ENCODE data around the gene PIGV.

PIGV gene

DNA sequence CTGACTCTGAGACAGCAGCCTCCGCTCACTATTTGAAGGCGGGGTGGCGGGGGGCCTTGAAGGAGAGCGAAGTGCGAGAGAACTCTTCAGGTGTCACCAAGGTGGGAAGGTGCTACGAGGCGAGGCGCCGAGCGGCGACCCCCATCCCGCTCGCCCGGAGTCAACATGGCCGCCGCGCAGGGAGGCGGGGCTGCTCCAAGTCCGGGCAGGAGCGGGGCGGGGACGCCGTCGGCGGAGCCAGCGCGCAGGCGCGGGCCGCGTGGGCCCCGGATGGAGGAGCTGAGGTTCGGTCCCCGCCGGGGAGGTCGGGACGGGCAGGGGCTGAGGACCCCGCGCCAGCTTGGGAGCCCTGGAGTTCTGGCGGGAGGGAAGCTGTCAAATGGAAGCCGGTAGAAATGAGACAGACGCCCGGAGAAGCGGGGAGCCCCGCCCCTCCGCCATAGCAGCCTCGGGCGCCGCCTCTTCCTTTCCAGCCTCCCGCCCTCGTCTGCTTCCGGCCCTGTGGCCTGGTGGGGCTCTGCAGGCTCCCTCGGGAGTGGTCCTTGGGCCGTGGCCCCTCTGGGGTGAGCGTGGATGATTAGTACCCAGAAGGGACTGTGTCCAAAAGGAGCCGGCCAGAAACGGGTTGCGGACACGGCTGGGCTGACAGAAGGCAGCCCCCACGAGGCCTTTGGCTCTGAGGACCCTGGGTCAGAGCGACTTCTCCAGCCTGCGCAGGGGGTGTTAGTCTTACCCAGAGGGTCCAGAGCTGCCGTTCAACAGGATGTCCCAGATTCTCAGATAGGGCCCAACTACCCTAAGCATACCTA is at the start of gene PIGV:
Gene PIGV, plus strand, starts transcription at position 245 of the 809 bp plus-strand sequence. CDS start 2,866 bp downstream, outside the sequence.
- DNase-seq = peak; percentile 95

GRCh38 chr1:26739329-26739914 is 48.3 kb upstream of the PIGV start:
- DNase-seq = peak; percentile 27

DNA sequence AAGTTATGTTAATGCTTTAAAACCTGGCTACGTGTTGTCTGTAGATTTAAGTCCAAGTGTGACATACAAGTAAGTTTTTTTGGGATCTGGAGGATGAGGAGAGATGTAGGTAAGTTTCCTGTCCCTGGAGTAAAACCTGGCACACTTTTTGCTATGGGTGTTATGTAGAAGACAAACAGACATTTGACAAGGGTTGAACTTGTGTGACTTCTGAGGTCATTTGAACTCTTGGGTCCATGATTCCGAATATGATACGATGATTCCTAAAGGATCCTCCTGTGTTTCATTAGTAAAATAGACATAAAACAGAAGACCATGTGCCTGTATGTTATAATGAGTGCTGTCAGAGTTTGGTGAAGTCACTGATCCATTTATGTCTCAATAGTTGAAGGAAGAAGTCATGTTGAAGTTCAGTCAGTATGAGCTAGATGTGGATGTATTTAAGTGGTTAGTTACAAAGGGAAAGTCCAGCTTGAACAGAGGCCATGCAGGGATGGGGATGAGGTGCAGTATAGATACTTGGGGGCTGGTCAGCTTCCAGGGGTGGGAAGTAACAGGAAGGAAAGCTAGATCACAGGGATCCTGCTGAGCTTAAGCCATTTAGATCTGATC is 47.6 kb upstream of the PIGV start:
- no peak for DNase-seq

- no peak for DNase-seq
Observed at GRCh38 chr1:26740952-26741351, 46.8 kb upstream of the PIGV start.

DNA sequence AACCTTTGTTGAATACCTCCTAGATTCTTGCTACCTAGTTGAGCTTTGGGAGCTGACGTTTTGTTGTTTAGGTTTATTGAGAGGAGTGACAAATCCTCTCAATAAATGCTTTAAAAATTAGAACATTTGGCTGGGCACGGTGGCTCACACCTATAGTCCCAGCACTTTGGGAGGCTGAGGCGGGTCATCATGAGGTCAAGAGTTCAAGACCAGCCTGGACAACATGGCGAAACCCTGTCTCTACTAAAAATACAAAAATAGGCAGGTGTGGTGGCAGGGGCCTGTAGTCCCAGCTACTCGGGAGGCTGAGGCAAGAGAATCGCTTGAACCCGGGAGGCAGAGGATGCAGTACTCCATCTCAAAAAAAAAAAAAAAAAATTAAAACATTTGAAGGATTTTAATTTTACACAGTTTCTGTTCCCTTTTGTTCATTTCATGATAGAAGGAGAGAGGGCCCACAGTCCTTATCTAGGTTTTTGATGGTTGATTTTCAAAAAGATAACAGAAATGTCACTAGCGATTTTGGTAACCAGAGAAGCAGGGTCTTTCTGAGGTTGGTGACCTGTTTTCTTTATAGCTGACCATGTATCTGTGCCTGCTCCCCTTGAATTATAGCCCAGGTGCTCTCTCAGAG is 44.2 kb upstream of the PIGV start:
- no peak for DNase-seq

GRCh38 chr1:26744075-26744959 is 43.4 kb upstream of the PIGV start:
- peak; percentile 97 for DNase-seq

DNA sequence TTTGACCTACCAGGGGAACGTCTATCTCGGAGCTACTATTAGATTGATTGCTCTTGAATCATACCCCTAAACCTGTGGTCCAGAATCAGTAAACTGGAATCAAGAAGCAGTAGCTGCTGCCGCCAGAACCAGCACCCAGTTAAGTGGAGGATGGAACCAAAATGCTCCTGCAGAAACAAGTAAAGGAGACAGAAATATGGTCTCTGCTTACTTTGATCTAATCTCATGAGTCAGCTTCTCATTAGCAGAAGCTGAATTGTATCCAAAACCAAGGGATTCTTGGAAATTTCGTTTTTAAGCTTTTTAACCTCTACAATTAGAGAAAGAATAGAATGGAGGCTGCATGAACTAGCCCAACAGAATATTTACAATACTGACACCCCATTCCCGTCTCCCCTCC is 42.6 kb upstream of the PIGV start:
- no peak for DNase-seq

DNA sequence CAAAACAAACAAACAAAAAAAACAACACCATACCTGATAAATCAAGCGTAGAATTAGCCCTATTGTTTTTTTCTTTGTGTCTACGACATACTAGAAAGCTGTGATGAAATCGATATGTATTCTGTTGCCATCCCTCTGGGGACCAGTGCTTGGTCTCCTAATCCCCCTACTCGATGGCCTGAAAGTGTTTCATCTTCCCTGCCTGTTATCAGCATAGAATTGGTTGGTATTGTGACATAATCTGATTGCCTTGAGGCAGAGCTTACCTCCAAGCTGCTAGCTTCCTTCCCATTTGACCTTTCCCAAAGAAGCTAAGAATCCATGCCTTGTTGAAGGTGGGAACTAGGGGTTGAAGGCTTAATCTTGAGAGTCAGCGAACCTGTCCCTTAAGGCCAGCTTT is 40.7 kb upstream of the PIGV start:
- DNase-seq = no peak

DNA sequence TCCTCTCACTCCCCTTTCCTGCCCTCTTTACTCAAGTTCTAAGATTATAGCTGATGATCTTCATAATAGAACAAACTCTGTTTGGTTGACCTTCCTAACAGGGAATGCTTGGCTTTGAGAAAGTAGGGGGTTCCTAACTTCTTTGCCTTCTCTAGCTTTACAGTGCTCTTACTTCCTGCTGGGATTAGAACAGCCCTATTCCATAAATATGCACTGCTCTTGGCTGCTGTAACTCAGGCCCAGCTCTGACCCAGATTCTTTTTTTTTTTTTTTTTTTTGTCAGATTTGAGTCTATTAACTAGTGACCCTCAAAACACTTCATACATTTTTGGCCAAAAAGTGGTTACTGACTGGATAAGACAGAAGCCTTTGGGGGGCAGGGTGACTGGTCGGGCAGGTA is 39.4 kb upstream of the PIGV start:
- no peak for DNase-seq

DNA sequence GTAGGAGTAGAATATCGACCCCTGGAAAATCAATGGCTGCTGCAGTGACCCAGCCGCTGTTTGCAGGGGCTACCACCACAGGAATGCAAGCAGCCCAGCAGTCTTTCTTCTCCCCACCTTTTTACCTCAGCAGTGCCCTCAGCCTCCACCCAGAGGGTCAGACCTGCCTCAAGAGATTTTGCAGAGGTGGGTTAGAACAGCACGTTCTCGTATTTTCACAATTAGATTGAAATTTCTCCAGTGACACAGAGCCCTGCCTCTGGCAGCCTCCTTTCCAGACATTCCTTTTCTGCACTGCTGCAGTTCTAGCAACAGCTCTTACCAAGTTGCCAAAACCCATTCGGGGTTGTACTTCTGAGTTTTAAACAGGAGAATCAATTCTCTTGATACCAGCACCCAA is 38.3 kb upstream of the PIGV start:
- no peak for DNase-seq

DNA sequence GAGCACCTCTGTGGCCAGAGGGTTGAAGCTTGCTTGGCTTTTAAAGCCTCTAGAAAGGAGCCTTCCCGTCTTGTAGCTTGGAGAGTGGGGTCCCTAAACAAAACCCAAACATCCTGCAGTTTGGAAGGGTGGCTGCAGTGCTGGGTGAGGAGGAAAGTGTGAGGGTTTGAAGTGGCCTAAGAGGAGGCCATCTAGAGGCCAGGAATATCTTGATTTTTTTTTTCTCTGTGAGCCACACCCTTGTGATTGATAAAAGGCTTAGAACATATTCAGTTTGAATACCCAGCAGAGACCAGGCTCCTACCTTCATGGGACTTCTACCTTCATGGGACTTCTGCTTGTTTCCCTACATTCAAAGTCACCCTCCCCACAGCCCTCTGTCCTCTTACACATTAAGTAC is 37.3 kb upstream of the PIGV start:
- DNase-seq = peak; percentile 42

GRCh38 chr1:26752519-26752918 is 35.2 kb upstream of the PIGV start:
- DNase-seq = no peak

GRCh38 chr1:26754086-26754874 is 33.5 kb upstream of the PIGV start:
- DNase-seq = no peak

- no peak for DNase-seq
Observed at GRCh38 chr1:26758358-26758757, 29.4 kb upstream of the PIGV start.

GRCh38 chr1:26759531-26759930 is 28.2 kb upstream of the PIGV start:
- DNase-seq = no peak

DNA sequence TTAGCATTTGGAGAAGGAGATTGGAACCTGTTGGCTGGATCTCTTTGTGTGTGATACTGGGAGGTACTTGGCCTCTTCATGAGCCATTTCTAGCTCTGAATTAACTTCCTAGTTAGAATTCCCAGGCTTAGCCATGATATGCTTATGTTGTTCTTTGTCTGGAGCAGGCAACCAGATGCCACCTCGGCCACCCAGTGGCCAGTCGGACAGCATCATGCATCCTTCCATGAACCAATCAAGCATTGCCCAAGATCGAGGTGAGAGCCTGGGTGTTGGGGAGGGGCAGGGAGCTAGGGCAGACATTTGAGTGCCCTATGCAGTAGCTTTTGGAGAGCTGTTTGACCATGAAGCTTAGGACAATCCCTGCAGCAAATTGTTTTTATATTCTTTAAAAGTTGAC is 26.5 kb upstream of the PIGV start:
- DNase-seq = peak; percentile 43

GRCh38 chr1:26767714-26768113 is 20.0 kb upstream of the PIGV start:
- no peak for DNase-seq

GRCh38 chr1:26768755-26769154 is 19.0 kb upstream of the PIGV start:
- DNase-seq = no peak

DNA sequence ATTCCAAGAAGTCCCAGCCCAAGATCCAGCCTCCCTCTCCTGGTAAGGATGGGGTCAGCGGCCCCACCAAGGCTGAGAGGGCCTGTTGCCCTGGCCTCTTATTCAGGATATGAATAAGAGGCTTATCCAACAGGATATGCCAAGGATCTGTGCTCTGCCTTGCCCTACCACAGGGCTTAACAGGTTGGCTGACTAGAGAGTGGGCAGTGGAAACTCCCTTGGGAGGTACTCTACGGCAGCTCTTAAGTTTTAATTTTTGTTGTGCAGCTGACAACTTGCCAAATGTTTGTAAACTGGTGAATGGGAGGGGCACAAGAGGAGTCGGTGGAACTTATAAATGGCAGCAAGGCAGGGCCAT is 16.5 kb upstream of the PIGV start:
- DNase-seq = no peak

GRCh38 chr1:26771643-26772321 is 16.0 kb upstream of the PIGV start:
- DNase-seq = no peak

- DNase-seq = no peak
Observed at GRCh38 chr1:26772687-26773086, 15.1 kb upstream of the PIGV start.
